WTC11 (cell line): ENCODE measurements around the gene PARD3B. TPM values are rescaled to one million over a fixed set of nuclear protein-coding genes. Genes with fewer than 3 reads are reported as not detected.

Source experiments
- ATAC-seq: fragments of 200-7000 bp; cut with Tn5 transposase; 2 replicates; pipeline ENCODE4 v1.10.0; 2021; ENCODE audit warnings: mild to moderate bottlenecking, moderate library complexity
- CTCF ChIA-PET: fragments of 300-600 bp; sonication (Branson Sonifier 250); formaldehyde crosslinking; loops from one replicate; lab custom pipeline; 2021; ENCODE audit warnings: antibody characterized with exemption; lab: Charles Lee
- POLR2A ChIA-PET: fragments of 350-600 bp; sonication (Branson Sonifier 250); formaldehyde crosslinking; loops from one replicate; lab custom pipeline; 2021; ENCODE audit warnings: antibody characterized with exemption; lab: Charles Lee
- DNase-seq: peaks from one replicate; pipeline ENCODE4 v3.0.0; 2021; ENCODE audit warnings: low spot score
- H3K27ac Mint-ChIP-seq: 2 replicates; pipeline ENCODE4 v1.8.0; 2021; ENCODE audit warnings: mixed read lengths
- H3K27me3 Mint-ChIP-seq: 2 replicates; pipeline ENCODE4 v1.8.0; 2021; ENCODE audit warnings: low read depth, mild to moderate bottlenecking, moderate library complexity, mixed read lengths
- H3K36me3 Mint-ChIP-seq: 2 replicates; pipeline ENCODE4 v1.8.0; 2021; ENCODE audit warnings: mixed read lengths
- H3K4me1 Mint-ChIP-seq: 2 replicates; pipeline ENCODE4 v1.8.0; 2022; ENCODE audit warnings: mixed read lengths
- H3K4me3 Mint-ChIP-seq: 2 replicates; pipeline ENCODE4 v1.8.0; 2021; ENCODE audit warnings: mild to moderate bottlenecking, moderate library complexity, mixed read lengths
- H3K9me3 Mint-ChIP-seq: 2 replicates; pipeline ENCODE4 v1.8.0; 2021; ENCODE audit warnings: mixed read lengths
- AR ChIP-seq: fragments of 250-450 bp; sonication (Bioruptor Pico); IDR thresholded peaks from 2 replicates; pipeline ENCODE4 v1.9.0; 2021; ENCODE audit warnings: mild to moderate bottlenecking
- ATF3 ChIP-seq: sonication (generic); formaldehyde crosslinking; conservative IDR thresholded peaks from 2 replicates; pipeline ENCODE4 v1.8.1; 2022; ENCODE audit warnings: mild to moderate bottlenecking, missing genetic modification reagents
- CDX4 ChIP-seq: fragments of 250-450 bp; sonication (Bioruptor Pico); IDR thresholded peaks from 2 replicates; pipeline ENCODE4 v1.9.0; 2021; ENCODE audit warnings: moderate library complexity, mild to moderate bottlenecking, inconsistent platforms, borderline replicate concordance
- FOXP1 ChIP-seq: sonication (generic); formaldehyde crosslinking; IDR thresholded peaks from 2 replicates; pipeline ENCODE4 v1.8.0; 2022; ENCODE audit warnings: missing genetic modification reagents, mild to moderate bottlenecking, moderate library complexity, borderline replicate concordance
- GABPB1 ChIP-seq: sonication (generic); formaldehyde crosslinking; IDR thresholded peaks from 2 replicates; pipeline ENCODE4 v1.8.1; 2023; ENCODE audit warnings: mild to moderate bottlenecking, missing genetic modification reagents
- IRF2 ChIP-seq: sonication (generic); formaldehyde crosslinking; IDR thresholded peaks from 2 replicates; pipeline ENCODE4 v1.8.0; 2022; ENCODE audit warnings: low read depth, missing genetic modification reagents, borderline replicate concordance
- KAT7 ChIP-seq: sonication (generic); formaldehyde crosslinking; IDR thresholded peaks from 2 replicates; pipeline ENCODE4 v1.8.1; 2023; ENCODE audit warnings: missing genetic modification reagents, mild to moderate bottlenecking, borderline replicate concordance
- MXD4 ChIP-seq: fragments of 250-450 bp; sonication (Bioruptor Pico); IDR thresholded peaks from 2 replicates; pipeline ENCODE4 v1.8.0; 2021; ENCODE audit warnings: mild to moderate bottlenecking, moderate library complexity, borderline replicate concordance
- MYBL2 ChIP-seq: sonication (generic); formaldehyde crosslinking; IDR thresholded peaks from 2 replicates; pipeline ENCODE4 v1.8.1; 2023; ENCODE audit warnings: mild to moderate bottlenecking, moderate library complexity, missing genetic modification reagents
- NFYB ChIP-seq: sonication (generic); formaldehyde crosslinking; conservative IDR thresholded peaks from 2 replicates; pipeline ENCODE4 v1.8.0; 2022; ENCODE audit warnings: low read depth, missing genetic modification reagents
- OVOL2 ChIP-seq: fragments of 250-450 bp; sonication (Bioruptor Pico); IDR thresholded peaks from 2 replicates; pipeline ENCODE4 v1.9.0; 2021; ENCODE audit warnings: mild to moderate bottlenecking, borderline replicate concordance
- RELA ChIP-seq: sonication (generic); formaldehyde crosslinking; IDR thresholded peaks from 2 replicates; pipeline ENCODE4 v1.8.1; 2022; ENCODE audit warnings: missing genetic modification reagents, mild to moderate bottlenecking, borderline replicate concordance
- RORB ChIP-seq: fragments of 250-450 bp; sonication (Bioruptor Pico); IDR thresholded peaks from 2 replicates; pipeline ENCODE4 v1.9.0; 2021; ENCODE audit warnings: mild to moderate bottlenecking
- SMAD4 ChIP-seq: sonication (generic); formaldehyde crosslinking; IDR thresholded peaks from 2 replicates; pipeline ENCODE4 v1.8.0; 2022; ENCODE audit warnings: mild to moderate bottlenecking, missing genetic modification reagents
- SP1 ChIP-seq: sonication (generic); formaldehyde crosslinking; conservative IDR thresholded peaks from 2 replicates; pipeline ENCODE4 v1.8.1; 2022; ENCODE audit warnings: missing genetic modification reagents
- STAT6 ChIP-seq: sonication (generic); formaldehyde crosslinking; conservative IDR thresholded peaks from 2 replicates; pipeline ENCODE4 v1.8.1; 2023; ENCODE audit warnings: mild to moderate bottlenecking, low read depth, missing genetic modification reagents, moderate library complexity
- TCF7 ChIP-seq: sonication (generic); formaldehyde crosslinking; IDR thresholded peaks from 2 replicates; pipeline ENCODE4 v1.8.0; 2022; ENCODE audit warnings: mild to moderate bottlenecking, low read depth, missing genetic modification reagents, moderate library complexity
- TEAD1 ChIP-seq: sonication (generic); formaldehyde crosslinking; IDR thresholded peaks from 2 replicates; pipeline ENCODE4 v1.8.0; 2022; ENCODE audit warnings: mild to moderate bottlenecking, missing genetic modification reagents
- ZBTB21 ChIP-seq: sonication (generic); formaldehyde crosslinking; IDR thresholded peaks from 2 replicates; pipeline ENCODE4 v1.8.1; 2023; ENCODE audit warnings: mild to moderate bottlenecking, missing genetic modification reagents, borderline replicate concordance
- ZBTB43 ChIP-seq: sonication (generic); formaldehyde crosslinking; IDR thresholded peaks from 2 replicates; pipeline ENCODE4 v1.8.1; 2023; ENCODE audit warnings: mild to moderate bottlenecking, missing genetic modification reagents
- ZNF121 ChIP-seq: sonication (generic); formaldehyde crosslinking; IDR thresholded peaks from 2 replicates; pipeline ENCODE4 v1.8.0; 2023; ENCODE audit warnings: missing genetic modification reagents
- ZNF219 ChIP-seq: sonication (generic); formaldehyde crosslinking; IDR thresholded peaks from 2 replicates; pipeline ENCODE4 v1.8.0; 2023; ENCODE audit warnings: missing genetic modification reagents, mild to moderate bottlenecking, borderline replicate concordance
- ZNF232 ChIP-seq: sonication (generic); formaldehyde crosslinking; IDR thresholded peaks from 2 replicates; pipeline ENCODE4 v1.8.0; 2022; ENCODE audit warnings: mild to moderate bottlenecking, missing genetic modification reagents
- ZNF416 ChIP-seq: fragments of 250-450 bp; sonication (Bioruptor Pico); IDR thresholded peaks from 2 replicates; pipeline ENCODE4 v1.9.0; 2021; ENCODE audit warnings: mild to moderate bottlenecking, inconsistent platforms
- ZNF532 ChIP-seq: fragments of 250-450 bp; sonication (Bioruptor Pico); IDR thresholded peaks from 2 replicates; pipeline ENCODE4 v1.9.0; 2021; ENCODE audit warnings: mild to moderate bottlenecking, borderline replicate concordance
- ZNF671 ChIP-seq: fragments of 250-450 bp; sonication (Bioruptor Pico); IDR thresholded peaks from 2 replicates; pipeline ENCODE4 v1.8.0; 2021; ENCODE audit warnings: mild to moderate bottlenecking
- total RNA-seq: library from RNA; stranded (reverse); gene quantifications from 3 replicates; pipeline ENCODE4 v1.2.3, GENCODE V29; 2021

Gene PARD3B
- total RNA-seq, 1 experiment from 2014 or later, result 5.6 TPM

GRCh38 chr2:204718607-204719006, 173.3 kb downstream of the PARD3B start:
- no peak for DNase-seq
- no peak overlapping the region for H3K4me3 Mint-ChIP-seq
- POLR2A ChIA-PET, result no interaction called here
- CTCF ChIA-PET, result no interaction called here
- no peaks in the 10 kb centered on the region for H3K27me3 Mint-ChIP-seq
- no peak overlapping the region for H3K27ac Mint-ChIP-seq
- H3K4me1 Mint-ChIP-seq, result no peaks in the 10 kb centered on the region; the same call in 1 of the 2 replicates
- no peaks in the 10 kb centered on the region for H3K36me3 Mint-ChIP-seq
- H3K9me3 Mint-ChIP-seq, result peaks cover 3% of the 10 kb centered on the region; the same call in 1 of the 2 replicates
- no peak for TF ChIP-seq FOXP1
- no peak for TF ChIP-seq ZNF671
- TF ChIP-seq SP1 (CRISPR knock-in tag), result no peak
- TF ChIP-seq GABPB1 (CRISPR knock-in tag), result no peak
- no peak for TF ChIP-seq RELA
- no peak for TF ChIP-seq ATF3 (CRISPR knock-in tag)
- TF ChIP-seq STAT6 (CRISPR knock-in tag), result no peak
- no peak for TF ChIP-seq KAT7
- no peak for TF ChIP-seq TCF7
- TF ChIP-seq ZNF121, result no peak
- TF ChIP-seq AR (CRISPR knock-in tag), result no peak
- no peak for TF ChIP-seq OVOL2
- no peak for TF ChIP-seq SMAD4 (CRISPR knock-in tag)
- TF ChIP-seq NFYB, result no peak
- TF ChIP-seq CDX4 (CRISPR knock-in tag), result no peak
- TF ChIP-seq IRF2, result no peak
- TF ChIP-seq ZNF219, result no peak
- no peak for TF ChIP-seq RORB
- TF ChIP-seq, all 79 proteins: peak for 0
- ATAC-seq, result no peak

- no peaks in the 10 kb centered on the region for H3K36me3 Mint-ChIP-seq
- no peaks in the 10 kb centered on the region for H3K27me3 Mint-ChIP-seq
- ATAC-seq, result no peak
- POLR2A ChIA-PET, result no interaction called here
- CTCF ChIA-PET, result no interaction called here
- peaks cover 3% of the 10 kb centered on the region; the same call in 1 of the 2 replicates for H3K9me3 Mint-ChIP-seq
- H3K27ac Mint-ChIP-seq, result no peak overlapping the region
- no peak for DNase-seq
- TF ChIP-seq TEAD1 (CRISPR knock-in tag) (no peak), OVOL2 (no peak), MXD4 (CRISPR knock-in tag) (no peak), ZBTB21 (CRISPR knock-in tag) (no peak), CDX4 (CRISPR knock-in tag) (no peak), ZNF416 (CRISPR knock-in tag) (no peak), ZNF532 (CRISPR knock-in tag) (no peak), MYBL2 (no peak), ZNF232 (CRISPR knock-in tag) (no peak), ZBTB43 (CRISPR knock-in tag) (no peak), SMAD4 (CRISPR knock-in tag) (no peak)
- no peak overlapping the region for H3K4me3 Mint-ChIP-seq
- H3K4me1 Mint-ChIP-seq, result peaks cover 12% of the 10 kb centered on the region
Observed at GRCh38 chr2:204720874-204721273, 175.6 kb downstream of the PARD3B start.
